HG02642 (cell line): ENCODE data around the gene B3GAT3.
"Not testable (repeated sequence)": the region's sequence is repeated elsewhere in the genome, so short reads cannot be mapped to it uniquely, and the experiment has no call there.

Experiments used
- ATAC-seq: cut with Tn5 transposase; IDR thresholded peaks from one replicate; pipeline ENCODE4 v1.9.1; 2021; ENCODE audit warnings: mild to moderate bottlenecking; ENCODE audit not compliant: unreplicated experiment, poor library complexity

The B3GAT3 gene

DNA sequence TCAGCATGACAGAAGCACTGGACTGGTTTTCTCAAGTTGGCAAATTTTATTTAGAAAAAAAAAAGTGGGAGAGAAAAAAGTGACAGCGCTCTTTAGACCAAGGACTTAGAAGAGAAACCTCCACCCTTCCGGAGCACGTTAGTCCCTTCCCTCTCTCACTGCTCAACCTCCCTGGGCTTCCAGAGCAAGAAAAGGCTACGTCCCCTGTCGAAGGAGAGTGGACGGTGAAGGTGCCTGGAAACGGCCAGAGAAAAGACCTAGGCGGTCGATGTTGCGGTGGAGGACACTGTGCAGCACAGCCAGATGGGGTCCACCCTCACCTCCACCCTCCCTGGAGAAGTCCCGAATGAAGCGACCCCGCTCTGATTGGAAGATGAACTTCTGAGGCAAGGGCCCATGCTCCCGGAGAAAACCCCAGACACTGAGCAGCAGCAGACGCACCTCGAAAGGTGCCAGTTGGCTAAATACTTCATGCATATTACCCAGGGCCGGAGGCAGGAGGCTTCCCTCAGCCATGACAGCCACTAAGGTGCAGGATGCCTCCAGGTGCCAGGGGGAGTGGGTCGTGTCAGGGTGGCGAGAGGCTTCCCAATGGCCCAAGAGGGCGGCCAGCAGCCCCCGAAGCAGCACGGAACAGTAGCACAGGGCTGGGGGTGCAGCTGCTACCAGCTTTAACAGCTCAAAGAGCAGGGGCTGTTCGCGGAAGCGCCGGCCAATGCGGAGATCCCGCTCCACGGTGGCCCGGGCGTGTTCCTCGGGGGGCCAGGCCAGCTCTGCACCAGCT, 25.2 kb upstream of the B3GAT3 start:
- ATAC-seq, result peak; percentile 1

GRCh38 chr11:62645946-62646824, 24.4 kb upstream of the B3GAT3 start, which contains the start of gene GANAB:
GANAB (minus strand) TSS chr11:62646613; CDS start chr11:62646599, 14 bp downstream.
- peak; percentile 92 for ATAC-seq

GRCh38 chr11:62645671-62645945, 23.8 kb upstream of the B3GAT3 start:
- ATAC-seq, result no peak

GRCh38 chr11:62644220-62644619, 22.4 kb upstream of the B3GAT3 start:
- ATAC-seq, result no peak

GRCh38 chr11:62632492-62632891, 10.7 kb upstream of the B3GAT3 start:
- ATAC-seq, result no peak

GRCh38 chr11:62627713-62628112, 5.9 kb upstream of the B3GAT3 start:
- ATAC-seq, result no peak

DNA sequence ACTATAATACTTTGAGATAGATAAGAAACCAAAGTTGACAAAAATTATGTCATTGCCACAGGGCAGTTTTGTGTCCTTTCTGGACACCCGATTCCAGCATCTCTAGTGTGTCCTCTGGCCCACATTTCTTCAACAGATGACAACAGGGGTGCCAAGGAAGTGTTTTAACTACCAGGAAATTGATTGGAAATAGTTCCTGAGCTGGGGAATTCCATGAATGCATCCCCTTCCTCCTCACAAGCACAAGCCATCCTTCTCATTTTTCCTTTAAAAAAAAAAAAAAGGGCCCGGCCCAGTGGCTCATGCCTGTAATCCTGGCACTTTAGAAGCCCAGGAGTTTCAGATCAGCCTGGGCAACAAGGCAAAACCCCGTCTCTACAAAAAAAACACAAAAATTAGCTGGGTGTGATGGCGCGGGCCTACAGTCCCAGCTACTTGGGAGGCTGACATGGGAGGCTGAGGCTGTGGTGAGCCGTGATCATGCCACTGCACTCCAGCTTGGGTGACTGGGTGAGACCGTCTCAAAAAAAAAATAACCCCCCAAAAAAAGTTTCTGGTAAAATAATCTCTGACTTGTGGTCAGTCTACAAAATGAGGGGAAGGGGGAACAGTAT, 797 bp upstream of the B3GAT3 start:
- ATAC-seq, result no peak

- no peak for ATAC-seq
Measured at GRCh38 chr11:62621027-62621566, 689 bp downstream of the B3GAT3 start.

DNA sequence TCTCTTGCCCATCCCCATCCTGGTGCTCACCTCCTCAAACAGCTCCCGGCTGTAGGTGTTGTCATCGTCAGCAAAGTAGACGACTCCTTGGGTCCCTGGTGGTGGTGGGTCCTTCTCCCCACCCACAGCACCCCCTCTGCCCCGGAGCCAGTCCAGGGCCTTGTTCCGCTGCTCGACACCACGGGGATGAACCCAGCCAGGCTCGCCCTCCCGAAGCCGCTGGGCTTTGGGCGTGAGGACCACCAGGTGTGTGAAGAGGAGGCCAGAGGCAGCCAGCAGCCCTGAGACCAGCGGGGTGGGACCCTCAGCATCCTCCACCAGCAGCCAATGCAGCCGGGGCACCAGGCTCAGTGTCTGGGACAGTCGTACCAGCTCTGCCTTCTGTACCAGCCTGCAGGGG, 4.8 kb downstream of the B3GAT3 start:
- not testable (repeated sequence) for ATAC-seq

- no peak for ATAC-seq
Measured at GRCh38 chr11:62615521-62615920, 6.3 kb downstream of the B3GAT3 start.

DNA sequence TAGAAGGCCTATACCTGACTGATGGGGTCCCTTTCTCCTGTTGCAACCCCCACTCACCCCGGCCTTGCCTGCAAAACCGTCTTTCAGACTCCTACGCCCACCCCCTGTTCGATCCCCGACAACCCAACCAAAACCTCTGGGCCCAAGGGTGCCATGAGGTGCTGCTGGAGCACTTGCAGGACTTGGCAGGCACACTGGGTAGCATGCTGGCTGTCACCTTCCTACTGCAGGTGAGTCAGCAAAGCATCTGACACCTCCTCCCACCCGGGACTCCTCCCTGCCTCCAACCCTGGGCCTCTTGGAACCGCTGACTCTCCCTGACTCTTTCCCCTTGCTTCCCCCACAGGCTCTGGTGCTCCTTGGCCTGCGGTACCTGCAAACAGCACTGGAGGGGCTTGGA, 7.5 kb downstream of the B3GAT3 start:
- ATAC-seq, result no peak

- no peak for ATAC-seq
Measured at GRCh38 chr11:62613291-62613778, 8.5 kb downstream of the B3GAT3 start.

- peak; percentile 72 for ATAC-seq
Measured at GRCh38 chr11:62612366-62613290, 9.2 kb downstream of the B3GAT3 start, which contains the start of the genes EML3 and ROM1. EML3 (minus strand) TSS chr11:62612775; CDS start chr11:62612457, 318 bp downstream. ROM1 (plus strand) TSS chr11:62613257; CDS start chr11:62613282, 25 bp downstream.

GRCh38 chr11:62611705-62612365, 10.0 kb downstream of the B3GAT3 start:
- ATAC-seq, result peak; percentile 22

- no peak for ATAC-seq
Measured at GRCh38 chr11:62610814-62611704, 10.7 kb downstream of the B3GAT3 start.

GRCh38 chr11:62610403-62610802, 11.4 kb downstream of the B3GAT3 start:
- ATAC-seq, result no peak

GRCh38 chr11:62608776-62609175, 13.0 kb downstream of the B3GAT3 start:
- no peak for ATAC-seq

DNA sequence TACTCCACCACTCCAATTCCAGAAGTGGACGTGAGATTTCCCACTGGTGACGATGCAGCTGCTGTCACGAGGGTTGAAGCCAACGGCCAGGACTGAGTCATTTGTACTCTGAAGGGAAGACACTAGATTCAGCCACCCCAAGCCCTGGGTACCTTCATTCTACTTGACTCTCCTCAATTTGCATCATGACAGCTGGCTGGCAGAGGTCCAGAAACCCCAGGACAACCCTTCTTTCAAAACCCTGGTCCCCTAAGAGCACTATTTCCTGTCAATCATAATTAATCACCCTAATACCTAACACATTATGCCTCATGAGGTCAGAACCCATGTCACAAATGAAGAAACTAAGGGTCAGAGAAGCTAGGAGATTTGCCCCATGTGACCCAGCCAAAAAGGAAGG, 14.1 kb downstream of the B3GAT3 start:
- no peak for ATAC-seq
